ENCODE results near the gene SELPLG.

SELPLG gene

GRCh38 chr12:108613548-108613947, 20.1 kb downstream of the SELPLG start:
- TF ChIP-seq GATA1 (IDR thresholded peaks at IDR 0.05; ENCODE audit: low read depth, low read length) (no peak), POLR2A (IDR thresholded peaks at IDR 0.05; ENCODE audit: low read length) (no peak)
- DNase-seq, result no peak

- DNase-seq, result no peak
- TF ChIP-seq GATA1 (IDR thresholded peaks at IDR 0.05; ENCODE audit: low read depth, low read length) (no peak), POLR2A (IDR thresholded peaks at IDR 0.05; ENCODE audit: low read length) (no peak)
These were observed 20.9 kb downstream of the SELPLG start for GRCh38 chr12:108612788-108613282.

- DNase-seq, result peak; percentile 61 to 70
- TF ChIP-seq GATA1 (IDR thresholded peaks at IDR 0.05; ENCODE audit: low read depth, low read length) (no peak), POLR2A (IDR thresholded peaks at IDR 0.05; ENCODE audit: low read length) (no peak)
These were observed 21.7 kb downstream of the SELPLG start for GRCh38 chr12:108611884-108612415.

- DNase-seq, result no peak
- TF ChIP-seq GATA1 (IDR thresholded peaks at IDR 0.05; ENCODE audit: low read depth, low read length) (no peak), POLR2A (IDR thresholded peaks at IDR 0.05; ENCODE audit: low read length) (no peak)
These were observed 22.7 kb downstream of the SELPLG start for GRCh38 chr12:108610856-108611605.

GRCh38 chr12:108610336-108610815, 23.3 kb downstream of the SELPLG start:
- no peak for DNase-seq
- TF ChIP-seq GATA1 (IDR thresholded peaks at IDR 0.05; ENCODE audit: low read depth, low read length) (no peak), POLR2A (IDR thresholded peaks at IDR 0.05; ENCODE audit: low read length) (no peak)

GRCh38 chr12:108609537-108610335, 24.0 kb downstream of the SELPLG start:
- TF ChIP-seq POLR2A (IDR thresholded peaks at IDR 0.05; ENCODE audit: low read length), result no peak
- TF ChIP-seq GATA1 (IDR thresholded peaks at IDR 0.05; ENCODE audit: low read depth, low read length), result no peak
- no peak for DNase-seq

- TF ChIP-seq GATA1 (IDR thresholded peaks at IDR 0.05; ENCODE audit: low read depth, low read length), result no peak
- TF ChIP-seq POLR2A (IDR thresholded peaks at IDR 0.05; ENCODE audit: low read length), result no peak
- no peak for DNase-seq
These were observed 25.1 kb downstream of the SELPLG start for GRCh38 chr12:108608616-108609015.

GRCh38 chr12:108607981-108608600, 25.6 kb downstream of the SELPLG start:
- no peak for DNase-seq
- no peak for TF ChIP-seq GATA1 (IDR thresholded peaks at IDR 0.05; ENCODE audit: low read depth, low read length)
- no peak for TF ChIP-seq POLR2A (IDR thresholded peaks at IDR 0.05; ENCODE audit: low read length)

- TF ChIP-seq POLR2A (IDR thresholded peaks at IDR 0.05; ENCODE audit: low read length) (no peak), GATA1 (IDR thresholded peaks at IDR 0.05; ENCODE audit: low read depth, low read length) (no peak)
- DNase-seq, result no peak
These were observed 27.2 kb downstream of the SELPLG start for GRCh38 chr12:108606492-108606891.

- no peak for TF ChIP-seq POLR2A (IDR thresholded peaks at IDR 0.05; ENCODE audit: low read length)
- no peak for TF ChIP-seq GATA1 (IDR thresholded peaks at IDR 0.05; ENCODE audit: low read depth, low read length)
- DNase-seq, result no peak
These were observed 27.8 kb downstream of the SELPLG start for GRCh38 chr12:108605690-108606406.

GRCh38 chr12:108605000-108605689, 28.5 kb downstream of the SELPLG start:
- DNase-seq, result peak in 1 of 2 experiments; percentile 37
- TF ChIP-seq GATA1 (IDR thresholded peaks at IDR 0.05; ENCODE audit: low read depth, low read length) (no peak), POLR2A (IDR thresholded peaks at IDR 0.05; ENCODE audit: low read length) (no peak)

- no peak for DNase-seq
- TF ChIP-seq GATA1 (IDR thresholded peaks at IDR 0.05; ENCODE audit: low read depth, low read length), result no peak
- TF ChIP-seq POLR2A (IDR thresholded peaks at IDR 0.05; ENCODE audit: low read length), result no peak
These were observed 29.3 kb downstream of the SELPLG start for GRCh38 chr12:108604208-108604941.

Data from erythroblast (primary cell).